OCI-LY7 (cell line): ENCODE measurements around the gene BRME1.

Source experiments
- EZH2phosphoT487 ChIP-seq: fragments of 200-600 bp; sonication (generic); IDR thresholded peaks from 2 replicates; pipeline ENCODE4 v1.6.1; 2018; ENCODE audit warnings: low read depth, borderline replicate concordance, mild to moderate bottlenecking, mixed run types, antibody characterized with exemption, low read length, moderate library complexity, mixed read lengths
- TF ChIP-seq, protein P1 (sequence below): fragments of 200-600 bp; sonication (generic); conservative IDR thresholded peaks from 2 replicates; pipeline ENCODE4 v1.5.1; 2014; ENCODE audit warnings: mild to moderate bottlenecking, antibody characterized with exemption, low read length, moderate library complexity, mixed read lengths

DNA sequence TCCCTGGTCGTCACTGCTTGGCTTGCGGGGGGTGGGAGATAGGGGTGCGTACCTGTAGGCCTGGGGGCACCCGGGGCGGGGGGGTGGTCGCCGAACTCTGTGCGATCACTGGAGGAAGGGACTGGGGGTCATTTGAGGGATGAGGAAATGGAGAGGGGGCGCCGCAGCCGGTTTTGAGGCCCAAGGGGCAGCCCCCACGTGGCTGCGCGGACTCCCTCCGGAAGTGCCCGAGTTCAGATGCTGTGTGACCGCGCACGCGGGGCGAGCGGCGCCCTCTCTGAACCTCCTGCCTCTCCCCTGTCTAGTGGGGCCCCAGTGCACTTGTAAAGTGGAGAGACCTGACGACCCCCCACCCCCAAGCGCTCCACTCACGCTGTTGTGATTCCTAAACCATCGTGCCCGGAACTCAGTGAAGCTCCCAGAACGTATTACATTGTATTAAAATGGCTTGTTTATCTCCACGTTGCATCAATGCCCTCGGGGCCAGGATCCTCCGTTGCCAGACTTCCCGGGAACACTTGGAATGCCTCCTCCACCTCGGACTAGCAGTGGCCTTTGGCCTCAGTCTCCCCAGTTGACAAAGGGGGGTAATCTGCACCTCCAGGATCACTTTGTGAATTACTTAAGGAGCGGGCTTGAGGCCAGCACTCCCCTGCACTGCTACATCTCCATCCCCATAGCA, 31.9 kb downstream of the BRME1 start:
- TF ChIP-seq, protein P1, sequence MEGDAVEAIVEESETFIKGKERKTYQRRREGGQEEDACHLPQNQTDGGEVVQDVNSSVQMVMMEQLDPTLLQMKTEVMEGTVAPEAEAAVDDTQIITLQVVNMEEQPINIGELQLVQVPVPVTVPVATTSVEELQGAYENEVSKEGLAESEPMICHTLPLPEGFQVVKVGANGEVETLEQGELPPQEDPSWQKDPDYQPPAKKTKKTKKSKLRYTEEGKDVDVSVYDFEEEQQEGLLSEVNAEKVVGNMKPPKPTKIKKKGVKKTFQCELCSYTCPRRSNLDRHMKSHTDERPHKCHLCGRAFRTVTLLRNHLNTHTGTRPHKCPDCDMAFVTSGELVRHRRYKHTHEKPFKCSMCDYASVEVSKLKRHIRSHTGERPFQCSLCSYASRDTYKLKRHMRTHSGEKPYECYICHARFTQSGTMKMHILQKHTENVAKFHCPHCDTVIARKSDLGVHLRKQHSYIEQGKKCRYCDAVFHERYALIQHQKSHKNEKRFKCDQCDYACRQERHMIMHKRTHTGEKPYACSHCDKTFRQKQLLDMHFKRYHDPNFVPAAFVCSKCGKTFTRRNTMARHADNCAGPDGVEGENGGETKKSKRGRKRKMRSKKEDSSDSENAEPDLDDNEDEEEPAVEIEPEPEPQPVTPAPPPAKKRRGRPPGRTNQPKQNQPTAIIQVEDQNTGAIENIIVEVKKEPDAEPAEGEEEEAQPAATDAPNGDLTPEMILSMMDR = no peak
- no peak for TF ChIP-seq EZH2phosphoT487
